Fibroblast of mammary gland (primary cell): ENCODE data around the gene NT5DC2.

Experiments
- DNase-seq: peaks from one replicate; pipeline ENCODE4 v3.0.0-alpha.2; 2010; ENCODE audit warnings: low read depth
- H3K4me3 ChIP-seq: 2 replicates; pipeline ENCODE4 v1.5.1; 2011; ENCODE audit warnings: low read depth, mild to moderate bottlenecking, low read length, moderate library complexity; ENCODE audit not compliant: control insufficient read depth
- CTCF ChIP-seq: conservative IDR thresholded peaks from 2 replicates; pipeline ENCODE4 v1.5.1; 2011; ENCODE audit warnings: low read depth, low read length, inconsistent platforms; ENCODE audit not compliant: control insufficient read depth, insufficient read depth

Gene NT5DC2

GRCh38 chr3:52520141-52520667 is 13.5 kb downstream of the NT5DC2 start:
- DNase-seq: no peak
- TF ChIP-seq CTCF: no peak
- no peak overlapping the region for H3K4me3 ChIP-seq

DNA sequence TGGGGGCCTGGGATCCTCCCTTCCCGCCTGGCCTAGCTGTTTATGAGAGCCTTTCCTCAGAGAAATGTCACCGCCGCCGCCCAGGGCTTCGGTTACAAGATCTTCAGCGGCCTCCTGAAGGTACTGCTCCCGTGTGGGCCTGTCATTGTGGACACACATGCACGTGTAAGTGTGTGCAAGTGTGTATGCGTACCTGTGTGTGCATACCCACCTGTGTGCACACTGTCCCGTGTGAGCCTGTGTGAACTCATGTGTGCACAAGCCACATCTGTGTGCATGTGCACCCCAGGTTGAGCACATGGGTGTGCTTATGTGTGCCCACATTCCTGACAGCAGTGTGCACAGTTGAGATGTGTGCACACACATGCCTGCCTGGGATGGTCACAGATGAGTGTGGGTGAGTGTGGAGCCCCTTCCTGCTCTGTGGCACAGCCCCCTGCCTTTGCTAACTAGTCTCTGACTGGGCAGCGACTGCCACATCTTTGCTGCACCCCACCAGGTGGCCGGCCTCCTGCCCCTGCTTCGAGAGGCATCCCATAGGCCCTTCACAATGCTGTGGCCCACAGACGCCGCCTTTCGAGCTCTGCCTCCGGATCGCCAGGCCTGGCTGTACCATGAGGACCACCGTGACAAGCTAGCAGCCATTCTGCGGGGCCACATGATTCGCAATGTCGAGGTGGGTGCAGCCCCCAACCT is 14.1 kb downstream of the NT5DC2 start:
- TF ChIP-seq CTCF: no peak
- H3K4me3 ChIP-seq: no peak overlapping the region
- no peak for DNase-seq

- no peak overlapping the region for H3K4me3 ChIP-seq
- no peak for TF ChIP-seq CTCF
- no peak for DNase-seq
Measured at GRCh38 chr3:52518723-52519444, 14.8 kb downstream of the NT5DC2 start.

DNA sequence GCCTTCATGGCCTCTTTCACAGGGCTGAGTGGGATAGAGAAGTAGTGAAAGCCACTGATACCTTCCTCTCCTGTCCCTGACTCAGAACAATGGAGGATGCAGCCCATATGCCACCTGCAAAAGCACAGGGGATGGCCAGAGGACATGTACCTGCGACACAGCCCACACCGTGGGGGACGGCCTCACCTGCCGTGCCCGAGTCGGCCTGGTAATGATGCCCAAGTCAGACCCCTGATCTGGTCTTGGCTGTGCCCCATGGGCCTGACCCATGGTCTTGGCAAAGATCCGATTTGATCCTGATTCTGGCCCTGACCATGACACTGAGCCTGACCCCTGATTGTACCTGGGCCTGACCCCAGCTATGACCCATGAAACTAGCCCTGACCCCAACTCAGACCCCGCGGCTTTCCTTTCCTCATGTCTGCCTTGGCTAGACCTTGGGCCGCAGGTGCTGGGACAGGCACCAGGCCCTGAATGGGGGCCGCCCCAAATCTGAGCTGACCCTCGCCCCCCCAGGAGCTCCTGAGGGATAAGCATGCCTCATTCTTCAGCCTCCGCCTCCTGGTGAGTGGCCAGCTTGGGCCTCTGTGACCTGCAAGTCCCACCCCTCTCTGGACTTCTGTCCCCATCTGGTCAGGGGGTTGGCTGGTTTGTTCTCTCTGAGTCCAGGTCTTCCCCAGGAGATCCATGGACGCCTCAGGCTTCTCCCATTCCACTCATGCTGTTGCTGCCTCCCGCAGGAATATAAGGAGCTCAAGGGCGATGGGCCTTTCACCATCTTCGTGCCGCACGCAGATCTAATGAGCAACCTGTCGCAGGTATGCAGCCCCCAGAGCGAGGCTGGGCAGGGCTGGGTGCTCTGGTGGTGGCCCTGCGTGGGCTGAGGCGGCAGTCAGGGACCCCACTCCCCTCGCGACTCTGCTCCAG is 15.6 kb downstream of the NT5DC2 start:
- H3K4me3 ChIP-seq: no peak overlapping the region
- TF ChIP-seq CTCF: no peak

DNA sequence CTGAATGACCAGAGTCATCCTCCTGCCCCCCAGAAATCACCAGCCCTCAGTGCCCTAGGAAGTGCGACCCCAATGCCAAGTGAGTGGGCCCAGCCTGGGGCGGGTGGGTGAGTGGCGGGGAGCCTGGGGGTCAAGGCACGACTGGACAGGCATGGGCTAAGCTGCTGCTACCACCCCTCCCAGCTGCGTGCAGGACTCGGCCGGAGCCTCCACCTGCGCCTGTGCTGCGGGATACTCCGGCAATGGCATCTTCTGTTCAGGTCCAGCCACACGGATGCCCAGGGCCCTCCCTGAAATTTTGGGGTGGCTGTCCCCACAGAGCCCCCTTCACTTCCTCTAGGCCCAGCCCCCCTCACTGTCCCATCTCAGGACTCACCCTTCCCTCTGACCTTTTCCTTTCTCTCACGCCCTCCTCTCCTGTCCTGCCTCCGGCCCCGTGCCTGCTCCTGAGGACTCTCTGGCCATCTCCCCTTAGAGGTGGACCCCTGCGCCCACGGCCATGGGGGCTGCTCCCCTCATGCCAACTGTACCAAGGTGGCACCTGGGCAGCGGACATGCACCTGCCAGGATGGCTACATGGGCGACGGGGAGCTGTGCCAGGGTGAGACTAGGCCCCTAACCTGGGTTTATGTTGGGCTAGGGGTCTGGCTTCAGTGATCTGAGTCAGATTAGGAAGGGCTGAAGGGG is 17.0 kb downstream of the NT5DC2 start:
- H3K4me3 ChIP-seq: no peak overlapping the region
- TF ChIP-seq CTCF: no peak
- no peak for DNase-seq

More for the DNA sequence above, 15.6 kb downstream of the NT5DC2 start:
- DNase-seq: no peak

GRCh38 chr3:52515192-52515591 is 18.5 kb downstream of the NT5DC2 start:
- DNase-seq: no peak
- TF ChIP-seq CTCF: no peak
- no peak overlapping the region for H3K4me3 ChIP-seq
